ENCODE measurements around the gene TMEM174. TPM values are rescaled to one million over a fixed set of nuclear protein-coding genes. Genes with fewer than 3 reads are reported as not detected.

The TMEM174 gene, protein sequence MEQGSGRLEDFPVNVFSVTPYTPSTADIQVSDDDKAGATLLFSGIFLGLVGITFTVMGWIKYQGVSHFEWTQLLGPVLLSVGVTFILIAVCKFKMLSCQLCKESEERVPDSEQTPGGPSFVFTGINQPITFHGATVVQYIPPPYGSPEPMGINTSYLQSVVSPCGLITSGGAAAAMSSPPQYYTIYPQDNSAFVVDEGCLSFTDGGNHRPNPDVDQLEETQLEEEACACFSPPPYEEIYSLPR
- total RNA-seq = not detected in 2 replicates

DNA sequence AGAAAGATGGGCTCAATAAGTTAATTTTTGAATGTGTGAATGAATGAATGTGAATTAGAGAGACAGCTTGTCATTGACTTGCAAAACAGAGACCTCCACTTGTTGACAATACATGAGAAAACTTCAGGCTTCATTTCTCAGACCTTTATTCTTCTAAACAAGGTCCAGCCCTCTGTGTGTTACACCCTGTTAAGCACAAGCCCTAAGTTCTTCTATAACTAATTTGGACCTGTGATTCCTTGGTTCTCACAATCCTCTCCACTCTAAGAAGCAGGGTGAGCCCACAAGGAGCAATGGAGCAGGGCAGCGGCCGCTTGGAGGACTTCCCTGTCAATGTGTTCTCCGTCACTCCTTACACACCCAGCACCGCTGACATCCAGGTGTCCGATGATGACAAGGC, at the start of gene TMEM174:
Gene TMEM174 (plus strand): TSS at position 243 of the 400 bp plus-strand sequence. CDS start 51 bp downstream, at position 294.

Other genes with a start within 250 kb of the TMEM174 start
- 24.5 and 29.3 TPM in 2 replicates for gene FCHO2, start 217.2 kb upstream of the TMEM174 start, total RNA-seq
- 3.6 and 8.9 TPM in 2 replicates for gene TMEM171, start 52.6 kb upstream of the TMEM174 start, total RNA-seq